GM18867 (cell line): Measurements from ENCODE around the gene AP5Z1.
"Not testable (repeated sequence)": the region's sequence is repeated elsewhere in the genome, so short reads cannot be mapped to it uniquely, and the experiment has no call there.

Experiments
- ATAC-seq: cut with Tn5 transposase; IDR thresholded peaks from one replicate; pipeline ENCODE4 v1.9.1; 2021; ENCODE audit warnings: mild to moderate bottlenecking, moderate library complexity; ENCODE audit not compliant: unreplicated experiment

Gene AP5Z1

GRCh38 chr7:4800487-4800886 lies 25.1 kb downstream of the AP5Z1 start:
- ATAC-seq: no peak

- no peak for ATAC-seq
Measured at GRCh38 chr7:4800926-4801838, 25.8 kb downstream of the AP5Z1 start.

GRCh38 chr7:4801839-4802231 lies 26.4 kb downstream of the AP5Z1 start:
- no peak for ATAC-seq

GRCh38 chr7:4802577-4802976 lies 27.2 kb downstream of the AP5Z1 start:
- not testable (repeated sequence) for ATAC-seq

- ATAC-seq: no peak
Measured at GRCh38 chr7:4803397-4804241, 28.2 kb downstream of the AP5Z1 start.

GRCh38 chr7:4805110-4805983 lies 29.9 kb downstream of the AP5Z1 start:
- ATAC-seq: no peak

GRCh38 chr7:4805984-4806300 lies 30.5 kb downstream of the AP5Z1 start:
- no peak for ATAC-seq

- no peak for ATAC-seq
Measured at GRCh38 chr7:4806983-4807597, 31.7 kb downstream of the AP5Z1 start.

- no peak for ATAC-seq
Measured at GRCh38 chr7:4807598-4808016, 32.2 kb downstream of the AP5Z1 start.

- no peak for ATAC-seq
Measured at GRCh38 chr7:4808026-4808425, 32.6 kb downstream of the AP5Z1 start.

- no peak for ATAC-seq
Measured at GRCh38 chr7:4808565-4808964, 33.1 kb downstream of the AP5Z1 start.

- ATAC-seq: no peak
Measured at GRCh38 chr7:4809091-4809591, 33.7 kb downstream of the AP5Z1 start.

GRCh38 chr7:4809666-4810065 lies 34.2 kb downstream of the AP5Z1 start:
- ATAC-seq: no peak

GRCh38 chr7:4814433-4814832 lies 39.0 kb downstream of the AP5Z1 start:
- no peak for ATAC-seq

GRCh38 chr7:4815121-4815520 lies 39.7 kb downstream of the AP5Z1 start:
- ATAC-seq: no peak

GRCh38 chr7:4815609-4816418 lies 40.4 kb downstream of the AP5Z1 start:
- ATAC-seq: no peak

GRCh38 chr7:4816419-4817080 lies 41.1 kb downstream of the AP5Z1 start:
- ATAC-seq: no peak

GRCh38 chr7:4817178-4817901 lies 41.9 kb downstream of the AP5Z1 start:
- ATAC-seq: no peak
